SK-N-SH treated with all-trans-retinoic acid at 6 μM for 48 hours (cell line): ENCODE measurements around the gene ASF1B.

Experiments used
- ATAC-seq: fragments of 200-7000 bp; cut with Tn5 transposase; 3 replicates; pipeline ENCODE4 v1.9.1; 2020; ENCODE audit warnings: mild to moderate bottlenecking, moderate library complexity
- ARNTL ChIP-seq: fragments of 450-650 bp; formaldehyde crosslinking; IDR thresholded peaks from 2 replicates; pipeline ENCODE4 v1.5.0; 2020; ENCODE audit warnings: low read depth, mild to moderate bottlenecking, moderate library complexity, borderline replicate concordance
- CSDC2 ChIP-seq: fragments of 250-450 bp; sonication (Bioruptor Pico); IDR thresholded peaks from 2 replicates; pipeline ENCODE4 v1.5.0; 2020; ENCODE audit warnings: mild to moderate bottlenecking, moderate library complexity
- CSRNP3 ChIP-seq: fragments of 250-450 bp; sonication (Bioruptor Pico); IDR thresholded peaks from 2 replicates; pipeline ENCODE4 v1.5.1; 2021; ENCODE audit warnings: mild to moderate bottlenecking, moderate library complexity
- ESRRG ChIP-seq: fragments of 250-450 bp; sonication (Bioruptor Pico); IDR thresholded peaks from 2 replicates; pipeline ENCODE4 v1.6.1; 2021; ENCODE audit warnings: mild to moderate bottlenecking
- GLIS3 ChIP-seq: fragments of 250-450 bp; sonication (Bioruptor Pico); IDR thresholded peaks from 2 replicates; pipeline ENCODE4 v1.5.0; 2020; ENCODE audit warnings: mild to moderate bottlenecking, moderate library complexity
- ISL1 ChIP-seq: fragments of 250-450 bp; sonication (Bioruptor Pico); IDR thresholded peaks from 2 replicates; pipeline ENCODE4 v2.1.2; 2022; ENCODE audit warnings: mild to moderate bottlenecking, moderate library complexity
- OSR1 ChIP-seq: fragments of 250-450 bp; sonication (Bioruptor Pico); IDR thresholded peaks from 2 replicates; pipeline ENCODE4 v1.8.0; 2022; ENCODE audit warnings: moderate library complexity, mild to moderate bottlenecking, inconsistent platforms
- PATZ1 ChIP-seq: fragments of 250-450 bp; sonication (Bioruptor Pico); IDR thresholded peaks from 2 replicates; pipeline ENCODE4 v1.8.0; 2020; ENCODE audit warnings: mild to moderate bottlenecking, moderate library complexity, borderline replicate concordance
- POU6F1 ChIP-seq: fragments of 250-450 bp; sonication (Bioruptor Pico); IDR thresholded peaks from 2 replicates; pipeline ENCODE4 v1.8.0; 2021; ENCODE audit warnings: low read depth, mild to moderate bottlenecking, moderate library complexity, borderline replicate concordance
- RARB ChIP-seq: fragments of 250-450 bp; sonication (Bioruptor Pico); IDR thresholded peaks from 2 replicates; pipeline ENCODE4 v1.8.0; 2021; ENCODE audit warnings: mild to moderate bottlenecking, moderate library complexity
- SNAI2 ChIP-seq: fragments of 250-450 bp; sonication (Bioruptor Pico); IDR thresholded peaks from 2 replicates; pipeline ENCODE4 v1.5.0; 2020; ENCODE audit warnings: mild to moderate bottlenecking, moderate library complexity
- TCF4 ChIP-seq: fragments of 250-450 bp; sonication (Bioruptor Pico); IDR thresholded peaks from 2 replicates; pipeline ENCODE4 v1.8.0; 2021; ENCODE audit warnings: mild to moderate bottlenecking, moderate library complexity, borderline replicate concordance
- TOX ChIP-seq: fragments of 250-450 bp; sonication (Bioruptor Pico); IDR thresholded peaks from 2 replicates; pipeline ENCODE4 v1.8.0; 2021; ENCODE audit warnings: mild to moderate bottlenecking, moderate library complexity, borderline replicate concordance
- TSHZ2 ChIP-seq: fragments of 250-450 bp; sonication (Bioruptor Pico); IDR thresholded peaks from 2 replicates; pipeline ENCODE4 v1.5.0; 2020; ENCODE audit warnings: mild to moderate bottlenecking, moderate library complexity
- ZFP3 ChIP-seq: fragments of 250-450 bp; sonication (Bioruptor Pico); IDR thresholded peaks from 2 replicates; pipeline ENCODE4 v1.5.0; 2020; ENCODE audit warnings: mild to moderate bottlenecking, moderate library complexity
- ZFP30 ChIP-seq: fragments of 450-650 bp; formaldehyde crosslinking; IDR thresholded peaks from 2 replicates; pipeline ENCODE4 v1.5.0; 2022; ENCODE audit warnings: mild to moderate bottlenecking, moderate library complexity
- ZNF565 ChIP-seq: fragments of 450-650 bp; formaldehyde crosslinking; conservative IDR thresholded peaks from 2 replicates; pipeline ENCODE4 v1.5.0; 2020; ENCODE audit warnings: low read depth, mild to moderate bottlenecking, moderate library complexity
- ZNF70 ChIP-seq: fragments of 450-650 bp; formaldehyde crosslinking; IDR thresholded peaks from 2 replicates; pipeline ENCODE4 v1.5.0; 2020; ENCODE audit warnings: mild to moderate bottlenecking, moderate library complexity
- ZNF8 ChIP-seq: fragments of 450-650 bp; formaldehyde crosslinking; IDR thresholded peaks from 2 replicates; pipeline ENCODE4 v1.5.0; 2020; ENCODE audit warnings: mild to moderate bottlenecking, moderate library complexity

ASF1B gene

GRCh38 chr19:14112051-14112808 is 24.2 kb downstream of the ASF1B start:
- no peak for TF ChIP-seq POU6F1 (CRISPR knock-in tag)
- TF ChIP-seq ESRRG (CRISPR knock-in tag), result no peak
- TF ChIP-seq TCF4 (CRISPR knock-in tag), result no peak
- no peak for TF ChIP-seq SNAI2 (CRISPR knock-in tag)
- TF ChIP-seq TOX (CRISPR knock-in tag), result no peak
- no peak for TF ChIP-seq ISL1
- TF ChIP-seq GLIS3 (CRISPR knock-in tag), result no peak
- no peak for TF ChIP-seq OSR1 (CRISPR knock-in tag)
- ATAC-seq, result no peak

- no peak for TF ChIP-seq ZNF8 (CRISPR knock-in tag)
- TF ChIP-seq ARNTL, result no peak
- TF ChIP-seq PATZ1 (CRISPR knock-in tag), result no peak
- no peak for TF ChIP-seq RARB
- no peak for TF ChIP-seq ZFP30
- TF ChIP-seq TOX (CRISPR knock-in tag), result no peak
- TF ChIP-seq ZNF565 (CRISPR knock-in tag), result no peak
- TF ChIP-seq CSDC2 (CRISPR knock-in tag), result no peak
- no peak for TF ChIP-seq ESRRG (CRISPR knock-in tag)
- no peak for TF ChIP-seq TSHZ2 (CRISPR knock-in tag)
- TF ChIP-seq CSRNP3 (CRISPR knock-in tag), result no peak
- TF ChIP-seq GLIS3 (CRISPR knock-in tag), result no peak
- TF ChIP-seq OSR1 (CRISPR knock-in tag), result no peak
- TF ChIP-seq ZNF70 (CRISPR knock-in tag), result no peak
- no peak for TF ChIP-seq POU6F1 (CRISPR knock-in tag)
- TF ChIP-seq ZFP3, result no peak
- no peak for ATAC-seq
Measured at GRCh38 chr19:14111486-14111885, 24.9 kb downstream of the ASF1B start.

GRCh38 chr19:14110650-14111049 is 25.7 kb downstream of the ASF1B start:
- no peak for ATAC-seq
- no peak for TF ChIP-seq POU6F1 (CRISPR knock-in tag)
- TF ChIP-seq, all 23 proteins: peak for 0
